DMS53 treated with DMSO at 0.1 percent for 48 hours (cell line): Measurements from ENCODE around the gene OPN1SW.

Experiments used
- DNase-seq: peaks from one replicate; lab custom pipeline; 2025; ENCODE audit not compliant: unreplicated experiment; lab: John Stamatoyannopoulos, UW

The OPN1SW gene

DNA sequence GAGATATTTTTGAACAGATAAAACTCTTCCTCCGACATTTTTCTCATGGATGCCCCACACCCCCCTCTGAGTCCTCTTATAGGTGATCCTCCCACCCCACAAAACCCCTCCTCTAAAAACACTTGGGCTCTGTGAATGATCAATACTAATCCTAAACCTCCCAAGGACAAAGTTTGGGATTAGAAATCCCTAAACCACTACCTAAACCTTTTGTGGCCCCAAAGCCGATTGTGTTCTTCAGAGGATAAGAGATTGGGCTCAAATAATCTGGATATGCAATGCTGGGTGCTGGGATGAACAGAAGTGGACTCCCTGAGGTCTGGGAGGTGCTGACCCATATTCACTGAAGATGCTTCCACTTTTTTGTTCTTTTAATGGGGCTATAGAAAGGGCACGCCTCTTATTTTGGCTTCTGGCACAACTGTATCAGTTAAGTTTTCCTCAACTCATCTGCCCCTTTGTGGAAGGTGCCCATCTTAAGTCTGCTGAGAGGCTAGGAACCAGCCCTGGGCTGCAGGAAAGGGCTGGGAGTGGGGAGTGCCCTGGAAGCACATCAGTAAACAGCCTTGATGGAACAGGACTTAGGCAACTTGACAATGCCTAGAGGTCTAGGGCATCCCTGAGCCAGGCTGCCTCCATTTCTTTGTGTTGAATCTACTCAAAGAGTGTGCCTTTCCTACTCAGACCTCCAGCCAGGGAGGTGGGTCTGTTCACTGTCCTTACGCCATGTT, at the start of gene OPN1SW:
Gene OPN1SW, minus strand, starts transcription at position 51 of the 731 bp plus-strand sequence. Its CDS starts 13 bp downstream, at position 38.
- no peak for DNase-seq

GRCh38 chr7:128821724-128822123, 46.1 kb upstream of the OPN1SW start:
- no peak for DNase-seq

- no peak for DNase-seq
Measured at GRCh38 chr7:128818694-128819093, 43.1 kb upstream of the OPN1SW start.

DNA sequence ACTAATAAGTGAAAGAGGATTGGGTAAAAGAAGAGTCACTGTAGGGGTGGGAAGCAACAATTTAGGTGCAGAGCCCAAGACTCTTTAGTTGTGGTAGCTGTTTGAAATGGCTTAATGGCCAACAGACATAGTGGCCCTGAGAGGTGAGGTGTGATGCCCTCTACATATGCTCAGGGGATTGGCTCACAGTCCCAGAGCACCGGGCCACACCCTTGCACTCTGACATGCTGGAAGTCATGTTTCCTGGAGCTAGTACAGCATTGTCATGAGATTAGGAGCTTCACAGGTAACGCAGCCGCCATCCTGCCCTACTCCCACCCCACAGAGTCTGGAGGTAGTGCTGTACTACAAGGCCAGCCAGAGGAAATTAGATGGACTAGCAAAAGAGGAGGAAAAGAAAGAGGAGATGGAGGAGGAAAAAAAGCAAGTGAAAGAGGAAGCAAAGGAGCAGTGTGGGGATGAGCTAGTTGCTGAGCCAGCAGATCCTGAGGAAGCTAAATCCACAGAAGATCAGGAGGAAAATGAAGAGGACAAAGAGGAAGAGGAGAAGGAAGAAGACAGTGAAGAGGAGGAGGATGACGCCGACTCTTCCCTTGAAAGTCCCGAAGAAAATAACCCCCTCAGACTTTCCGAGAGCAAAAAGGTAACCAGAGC, 39.8 kb upstream of the OPN1SW start:
- DNase-seq = no peak

DNA sequence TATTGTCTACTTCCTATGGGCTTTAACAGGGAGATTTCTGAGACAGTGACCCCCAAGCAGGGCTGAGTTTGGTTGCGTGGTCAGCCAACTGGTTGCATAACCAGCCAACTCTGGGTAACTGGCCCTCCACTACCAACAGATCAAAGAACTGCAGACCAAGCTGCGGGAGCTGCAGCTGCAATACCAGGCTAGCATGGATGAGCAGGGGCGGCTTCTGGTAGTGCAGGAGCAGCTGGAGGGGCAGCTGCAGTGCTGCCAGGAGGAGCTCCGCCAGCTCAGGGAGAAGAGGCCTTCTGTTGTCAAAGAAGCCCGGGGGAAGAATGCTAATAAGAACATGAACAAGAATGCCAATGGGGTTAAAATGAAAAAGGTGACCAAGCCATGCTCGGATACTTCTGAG, 38.9 kb upstream of the OPN1SW start:
- DNase-seq = no peak

GRCh38 chr7:128812514-128813168, 37.0 kb upstream of the OPN1SW start:
- no peak for DNase-seq

GRCh38 chr7:128811631-128812430, 36.2 kb upstream of the OPN1SW start:
- no peak for DNase-seq

DNA sequence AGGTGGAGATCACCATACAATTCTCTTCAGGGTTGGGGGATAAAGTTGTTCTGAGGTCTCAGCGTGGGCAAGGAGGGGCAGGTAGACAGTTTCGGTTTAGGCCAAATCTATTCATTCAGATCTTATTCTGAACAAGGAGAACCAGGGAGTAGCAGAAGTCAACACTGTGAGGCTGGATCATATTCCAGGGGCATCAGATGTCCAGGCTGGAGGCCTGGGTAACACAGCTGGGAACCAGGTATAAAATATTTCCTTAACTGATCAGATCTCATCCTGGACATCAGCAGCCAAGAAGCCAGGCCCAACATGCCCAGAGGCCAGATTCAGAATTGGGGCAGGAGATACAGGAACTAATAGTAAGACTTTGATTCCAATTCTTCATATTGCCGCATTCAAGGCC, 35.4 kb upstream of the OPN1SW start:
- DNase-seq = no peak

DNA sequence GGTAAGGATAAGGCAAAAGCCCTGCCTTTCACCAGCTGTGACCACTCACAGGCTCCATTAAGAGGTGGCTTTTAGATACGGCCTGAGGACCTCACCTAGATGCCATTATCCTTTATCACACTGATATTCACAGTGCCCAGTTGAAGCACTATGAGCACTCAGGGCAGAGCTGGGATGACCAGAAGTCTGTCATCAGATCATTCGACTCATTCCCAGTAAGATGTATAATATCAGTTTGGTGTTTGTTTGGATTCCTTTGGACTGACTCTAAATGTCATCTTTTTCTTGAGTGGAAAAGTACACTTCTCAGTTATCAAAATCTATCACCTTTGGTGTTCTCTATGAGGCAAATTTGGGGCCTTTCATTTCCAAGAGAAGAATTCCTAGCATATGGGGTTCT, 34.9 kb upstream of the OPN1SW start:
- DNase-seq = no peak

DNA sequence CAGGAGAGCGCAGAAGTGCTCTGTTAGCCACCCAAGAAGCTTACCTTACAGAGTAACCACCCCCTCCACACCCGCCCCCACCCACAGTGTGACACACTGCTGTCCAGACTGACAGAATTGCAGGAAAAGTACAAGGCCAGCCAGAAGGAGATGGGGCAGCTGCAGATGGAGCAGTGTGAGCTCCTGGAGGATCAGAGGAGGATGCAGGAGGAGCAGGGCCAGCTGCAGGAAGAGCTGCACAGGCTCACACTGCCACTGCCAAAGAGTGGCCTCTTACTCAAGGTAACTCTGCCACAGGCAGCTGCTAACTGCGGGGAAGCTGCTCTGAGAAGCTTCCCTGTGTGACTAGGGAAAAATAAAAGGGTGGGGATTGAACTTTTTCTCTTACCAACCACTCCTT, 33.8 kb upstream of the OPN1SW start:
- DNase-seq = no peak

DNA sequence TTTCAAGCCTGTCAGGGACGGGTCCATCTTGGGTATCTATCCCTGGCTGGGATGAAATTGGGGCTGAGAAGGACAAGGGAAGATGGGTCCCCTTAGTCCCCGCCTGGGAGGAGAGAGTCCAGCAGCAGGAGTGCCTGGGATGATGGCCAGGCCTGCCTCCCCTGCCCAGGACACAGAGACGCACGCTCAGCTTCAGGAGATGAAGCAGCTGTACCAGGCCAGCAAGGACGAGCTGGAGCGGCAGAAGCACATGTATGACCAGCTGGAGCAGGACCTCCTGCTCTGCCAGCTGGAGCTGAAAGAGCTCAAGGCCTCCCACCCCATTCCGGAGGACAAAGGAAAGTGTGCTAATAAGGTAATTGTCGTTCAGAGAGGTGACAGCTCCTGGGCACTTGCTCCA, 31.6 kb upstream of the OPN1SW start:
- DNase-seq = no peak

DNA sequence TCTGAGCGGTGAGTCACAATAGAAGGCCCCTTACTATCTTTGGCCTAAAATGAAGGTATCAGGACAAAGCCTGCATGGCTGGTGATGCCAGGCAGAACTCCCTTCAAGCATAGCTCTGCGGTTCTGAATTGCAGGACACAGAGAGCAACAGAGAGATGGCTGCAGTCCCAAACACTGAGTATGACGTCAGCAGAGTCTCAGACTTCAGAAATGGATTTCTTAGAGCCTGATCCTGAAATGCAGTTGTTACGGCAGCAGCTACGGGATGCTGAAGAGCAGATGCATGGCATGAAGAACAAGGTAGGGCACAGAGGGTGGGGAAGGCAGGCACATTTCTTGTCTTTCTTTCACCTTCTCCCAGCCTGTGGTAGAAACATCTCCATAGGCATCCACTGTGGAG, 29.6 kb upstream of the OPN1SW start:
- DNase-seq = no peak

DNA sequence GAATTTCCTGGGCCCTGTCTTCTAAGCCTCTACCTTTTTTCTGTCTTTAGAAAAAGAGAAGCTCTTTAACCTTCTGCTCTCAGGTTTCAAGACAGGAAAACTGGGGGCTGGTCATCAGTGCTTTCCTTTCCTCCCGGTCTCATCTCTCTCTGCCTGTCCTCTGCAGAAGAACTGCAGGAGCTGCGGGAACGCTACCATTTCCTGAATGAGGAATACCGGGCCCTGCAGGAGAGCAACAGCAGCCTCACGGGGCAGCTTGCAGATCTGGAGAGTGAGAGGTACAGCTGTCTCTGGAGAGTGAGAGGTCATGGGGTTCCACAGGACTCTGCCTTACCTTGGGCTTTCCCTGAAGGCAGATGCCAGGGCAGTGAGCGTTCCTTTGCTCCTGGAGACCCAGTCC, 28.9 kb upstream of the OPN1SW start:
- DNase-seq = no peak

DNA sequence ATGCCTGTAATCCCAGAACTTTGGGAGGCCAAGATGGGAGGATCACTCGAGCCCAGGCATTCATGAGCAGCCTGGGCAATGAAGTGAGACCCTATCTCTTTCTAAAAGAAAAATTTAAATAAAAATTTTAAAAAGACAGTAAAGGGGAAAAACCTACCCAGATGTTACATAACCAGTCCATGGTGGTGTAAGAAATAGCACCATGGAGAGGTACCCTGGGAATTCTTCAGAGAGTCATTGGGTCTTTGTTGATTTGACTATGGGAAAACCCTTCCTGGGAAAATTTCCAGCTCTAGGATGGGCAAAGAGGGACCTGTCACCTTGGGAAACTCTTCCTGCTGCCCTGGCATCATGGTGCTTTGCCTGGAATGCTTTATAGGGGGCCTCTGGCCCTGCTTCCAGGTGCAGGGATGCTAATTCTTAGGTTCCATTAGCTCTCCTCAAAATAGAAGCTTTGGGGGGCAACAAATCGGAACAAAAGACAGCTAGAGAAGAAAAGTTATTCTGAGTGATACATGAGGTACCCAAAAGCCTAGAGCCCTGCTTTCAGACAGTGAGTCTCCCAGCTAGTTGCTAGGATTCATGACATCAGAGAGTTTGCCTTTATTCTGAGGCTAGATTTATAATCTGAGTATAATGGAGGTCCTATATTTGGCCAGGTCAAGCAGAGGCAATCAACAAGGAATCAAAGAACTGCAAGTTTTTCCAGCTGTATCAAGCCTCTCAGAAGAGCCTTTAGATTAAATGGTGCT, 26.2 kb upstream of the OPN1SW start:
- no peak for DNase-seq

DNA sequence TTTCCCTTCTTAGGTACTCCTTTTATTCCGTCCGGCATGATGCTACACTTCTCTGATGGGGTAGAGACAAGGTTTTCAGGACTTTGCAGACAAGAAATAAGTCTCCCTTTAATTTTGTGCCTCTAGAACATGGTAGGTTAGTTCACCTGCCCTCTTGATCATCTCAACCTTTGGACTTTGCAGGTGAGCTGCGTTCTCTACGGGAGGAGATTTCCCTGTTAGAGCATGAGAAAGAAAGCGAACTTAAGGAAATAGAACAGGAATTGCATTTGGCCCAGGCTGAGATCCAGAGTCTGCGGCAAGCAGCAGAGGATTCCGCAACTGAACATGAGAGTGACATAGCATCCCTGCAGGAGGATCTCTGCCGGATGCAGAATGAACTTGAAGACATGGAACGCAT, 25.4 kb upstream of the OPN1SW start:
- no peak for DNase-seq

- DNase-seq = no peak
Measured at GRCh38 chr7:128800567-128800966, 25.0 kb upstream of the OPN1SW start.

DNA sequence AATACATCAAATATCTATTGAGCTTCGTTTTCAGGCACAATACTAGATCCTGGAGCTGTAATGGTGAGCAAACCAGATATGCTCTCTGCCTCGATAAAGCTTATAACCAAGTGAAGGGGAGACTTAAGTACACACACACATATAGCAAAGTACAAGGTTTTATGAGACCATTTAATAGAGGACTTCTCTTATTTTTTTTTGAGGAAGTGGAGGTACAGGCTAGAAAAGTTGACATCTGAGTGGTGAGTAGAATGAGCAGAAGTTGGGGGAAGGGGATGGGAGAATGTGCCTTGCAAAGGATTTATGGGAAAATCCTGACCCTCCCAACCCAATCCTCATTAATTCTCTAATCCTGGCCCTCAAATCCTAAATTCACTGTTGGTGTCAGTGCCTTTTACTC, 23.9 kb upstream of the OPN1SW start:
- DNase-seq = no peak

GRCh38 chr7:128796327-128796726, 20.7 kb upstream of the OPN1SW start:
- DNase-seq = no peak

GRCh38 chr7:128795129-128795528, 19.5 kb upstream of the OPN1SW start:
- no peak for DNase-seq

DNA sequence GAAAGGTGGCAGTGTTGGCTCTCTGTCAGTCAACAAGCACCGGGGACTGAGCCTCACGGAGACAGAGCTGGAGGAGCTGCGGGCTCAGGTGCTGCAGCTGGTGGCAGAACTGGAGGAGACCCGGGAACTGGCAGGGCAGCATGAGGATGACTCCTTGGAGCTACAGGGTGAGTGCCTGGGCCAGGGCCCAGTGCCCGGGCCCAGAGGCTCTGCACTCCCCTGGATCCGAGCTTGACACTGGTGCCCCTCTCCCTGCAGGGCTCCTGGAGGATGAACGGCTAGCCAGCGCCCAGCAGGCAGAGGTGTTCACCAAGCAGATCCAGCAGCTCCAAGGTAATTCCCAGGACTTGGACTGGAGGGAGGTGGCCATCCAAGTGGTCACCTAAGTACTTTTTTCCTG, 18.8 kb upstream of the OPN1SW start:
- DNase-seq = no peak

GRCh38 chr7:128794020-128794419, 18.4 kb upstream of the OPN1SW start:
- no peak for DNase-seq
